KMS-11 (cell line): Measurements from ENCODE around the gene SCN7A.
A peak's percentile ranks its signal among the peaks of the same experiment; 100 is the strongest.

Source experiments
- H2AFZ ChIP-seq: fragments of 200-600 bp; sonication (generic); 2 replicates; pipeline ENCODE4 v1.6.1; 2016; ENCODE audit warnings: antibody characterized with exemption, mixed run types, low read depth
- H3K27ac ChIP-seq: fragments of 200-600 bp; sonication (generic); 2 replicates; pipeline ENCODE4 v1.6.1; 2016; ENCODE audit warnings: mild to moderate bottlenecking, mixed run types
- H3K27me3 ChIP-seq: fragments of 200-600 bp; sonication (generic); 2 replicates; pipeline ENCODE4 v1.6.1; 2017; ENCODE audit warnings: mild to moderate bottlenecking, low read depth, mixed run types, moderate library complexity; ENCODE audit not compliant: insufficient read depth
- H3K36me3 ChIP-seq: fragments of 200-600 bp; sonication (generic); 2 replicates; pipeline ENCODE4 v1.6.1; 2017; ENCODE audit warnings: mild to moderate bottlenecking, mixed run types; ENCODE audit not compliant: insufficient read depth
- H3K4me1 ChIP-seq: fragments of 200-600 bp; sonication (generic); 2 replicates; pipeline ENCODE4 v1.6.1; 2016; ENCODE audit warnings: mild to moderate bottlenecking, low read depth, mixed run types; ENCODE audit not compliant: poor library complexity, severe bottlenecking
- H3K4me2 ChIP-seq: fragments of 200-600 bp; sonication (generic); 2 replicates; pipeline ENCODE4 v1.7.0; 2016; ENCODE audit warnings: mild to moderate bottlenecking, mixed run types
- H3K4me3 ChIP-seq: fragments of 200-600 bp; sonication (generic); IDR thresholded peaks from 2 replicates; pipeline ENCODE4 v1.6.1; 2017; ENCODE audit warnings: low read depth, low read length, mixed read lengths; ENCODE audit not compliant: insufficient read depth
- H3K79me2 ChIP-seq: fragments of 200-600 bp; sonication (generic); 2 replicates; pipeline ENCODE4 v1.6.1; 2016; ENCODE audit warnings: low read depth, mixed run types; ENCODE audit not compliant: insufficient read depth
- H3K9ac ChIP-seq: fragments of 200-600 bp; sonication (generic); 2 replicates; pipeline ENCODE4 v1.6.1; 2016; ENCODE audit warnings: mild to moderate bottlenecking, mixed run types
- H4K20me1 ChIP-seq: fragments of 200-600 bp; sonication (generic); 2 replicates; pipeline ENCODE4 v1.6.1; 2016; ENCODE audit warnings: mild to moderate bottlenecking, mixed run types; ENCODE audit not compliant: insufficient read depth
- CTCF ChIP-seq: fragments of 200-600 bp; sonication (generic); conservative IDR thresholded peaks from 2 replicates; pipeline ENCODE4 v1.6.1; 2017; ENCODE audit warnings: low read depth, mild to moderate bottlenecking, antibody characterized with exemption, low read length, moderate library complexity, mixed read lengths

SCN7A gene

GRCh38 chr2:166375736-166376487, 118.1 kb downstream of the SCN7A start, which contains the start of gene SCN9A:
Gene SCN9A (minus strand): TSS chr2:166375944. CDS start chr2:166311756, 64,188 bp downstream.
- Histone ChIP-seq H2AFZ (peak within 1 kb of the TSS; percentile 94), H3K4me3 (peak within 1 kb of the TSS; percentile 51), H3K9ac (peak within 1 kb of the TSS; percentile 64)

GRCh38 chr2:166375195-166375735, 118.8 kb downstream of the SCN7A start:
- Histone ChIP-seq H2AFZ (peak overlapping the region; percentile 94), H3K4me3 (no peak overlapping the region), H3K36me3 (no peaks in the 10 kb centered on the region), H3K79me2 (peaks cover 12% of the 10 kb centered on the region; the same call in 1 of the 2 replicates), H3K4me1 (peaks cover 37% of the 10 kb centered on the region), H4K20me1 (no peaks in the 10 kb centered on the region), H3K27me3 (no peaks in the 10 kb centered on the region), H3K27ac (peak overlapping the region; percentile 87), H3K4me2 (peak overlapping the region; percentile 93), H3K9ac (peak overlapping the region; percentile 64; the same call in 1 of the 2 replicates)
- TF ChIP-seq CTCF = no peak

More at GRCh38 chr2:166375736-166376487, 118.1 kb downstream of the SCN7A start, which contains the start of gene SCN9A:
- peaks cover 12% of the 10 kb centered on the region; the same call in 1 of the 2 replicates for H3K79me2 ChIP-seq
- peak within 1 kb of the TSS; percentile 93 for H3K4me2 ChIP-seq
- TF ChIP-seq CTCF = 0 out of 2 replicates have a peak, but pooled peaks have one; percentile 15
- H3K4me1 ChIP-seq = peaks cover 37% of the 10 kb centered on the region
- H4K20me1 ChIP-seq = no peaks in the 10 kb centered on the region
- H3K27ac ChIP-seq = peak within 1 kb of the TSS; percentile 87
- H3K27me3 ChIP-seq = no peaks in the 10 kb centered on the region
- no peaks in the 10 kb centered on the region for H3K36me3 ChIP-seq

GRCh38 chr2:166373951-166374350, 120.1 kb downstream of the SCN7A start:
- H3K4me2 ChIP-seq = peak overlapping the region; percentile 93
- H3K36me3 ChIP-seq = no peaks in the 10 kb centered on the region
- peak overlapping the region; percentile 64; the same call in 1 of the 2 replicates for H3K9ac ChIP-seq
- H2AFZ ChIP-seq = no peak overlapping the region
- H3K4me3 ChIP-seq = no peak overlapping the region
- H3K27ac ChIP-seq = peak overlapping the region; percentile 87; the same call in 1 of the 2 replicates
- H4K20me1 ChIP-seq = no peaks in the 10 kb centered on the region
- H3K27me3 ChIP-seq = no peaks in the 10 kb centered on the region
- peaks cover 37% of the 10 kb centered on the region for H3K4me1 ChIP-seq
- H3K79me2 ChIP-seq = peaks cover 12% of the 10 kb centered on the region; the same call in 1 of the 2 replicates
- no peak for TF ChIP-seq CTCF

GRCh38 chr2:166373539-166373938, 120.5 kb downstream of the SCN7A start:
- Histone ChIP-seq H3K4me2 (peak overlapping the region; percentile 93), H2AFZ (no peak overlapping the region), H3K9ac (no peak overlapping the region), H3K27ac (peak overlapping the region; percentile 87; the same call in 1 of the 2 replicates), H3K4me3 (no peak overlapping the region), H3K4me1 (peaks cover 37% of the 10 kb centered on the region), H3K79me2 (peaks cover 12% of the 10 kb centered on the region; the same call in 1 of the 2 replicates), H3K36me3 (no peaks in the 10 kb centered on the region), H3K27me3 (no peaks in the 10 kb centered on the region), H4K20me1 (no peaks in the 10 kb centered on the region)
- no peak for TF ChIP-seq CTCF
